SU-DHL-6 (cell line): ENCODE measurements around the gene DCXR.

ENCODE experiments used
- H2AFZ ChIP-seq: fragments of 200-600 bp; sonication (generic); 2 replicates; pipeline ENCODE4 v1.6.1; 2014; ENCODE audit warnings: low read depth, mild to moderate bottlenecking, moderate library complexity, mixed read lengths, antibody characterized with exemption, low read length; ENCODE audit not compliant: severe bottlenecking
- H3F3A ChIP-seq: fragments of 200-600 bp; shearing (Covaris generic); 2 replicates; pipeline ENCODE4 v1.6.0; 2016; ENCODE audit warnings: antibody characterized with exemption, mild to moderate bottlenecking; ENCODE audit not compliant: insufficient read depth
- H3K27ac ChIP-seq: fragments of 200-600 bp; sonication (generic); 2 replicates; pipeline ENCODE4 v1.5.1; 2016; ENCODE audit warnings: low read depth, mild to moderate bottlenecking, low read length, moderate library complexity, mixed read lengths
- H3K27me3 ChIP-seq: fragments of 200-600 bp; sonication (generic), shearing (Covaris generic); 2 replicates; pipeline ENCODE4 v1.6.0; 2014; ENCODE audit warnings: mild to moderate bottlenecking, low read length
- H3K36me3 ChIP-seq: fragments of 200-600 bp; sonication (generic); 2 replicates; pipeline ENCODE4 v1.6.1; 2014; ENCODE audit warnings: mild to moderate bottlenecking, low read length, mixed read lengths
- H3K4me2 ChIP-seq: fragments of 300-600, 200-600 bp; shearing (Covaris generic), sonication (generic); 2 replicates; pipeline ENCODE4 v1.6.0; 2014; ENCODE audit warnings: low read length, low read depth, mild to moderate bottlenecking; ENCODE audit not compliant: poor library complexity, severe bottlenecking
- H3K4me3 ChIP-seq: fragments of 200-600 bp; sonication (generic); 2 replicates; pipeline ENCODE4 v1.5.1; 2014; ENCODE audit warnings: antibody characterized with exemption, low read length, mild to moderate bottlenecking, mixed read lengths; ENCODE audit not compliant: insufficient read depth, poor library complexity, severe bottlenecking
- H3K79me2 ChIP-seq: fragments of 200-600 bp; sonication (generic); 2 replicates; pipeline ENCODE4 v1.6.1; 2014; ENCODE audit warnings: mild to moderate bottlenecking, low read length, moderate library complexity; ENCODE audit not compliant: insufficient read depth
- H3K9ac ChIP-seq: fragments of 200-600 bp; sonication (generic); 2 replicates; pipeline ENCODE4 v1.7.0; 2014; ENCODE audit warnings: mild to moderate bottlenecking, low read length
- H3K9me2 ChIP-seq: fragments of 200-600 bp; sonication (generic); replicated peaks from 2 replicates; pipeline ENCODE4 v1.6.1; 2014; ENCODE audit warnings: low read length; ENCODE audit not compliant: insufficient read depth
- H3K9me3 ChIP-seq: fragments of 200-600 bp; sonication (generic); 2 replicates; pipeline ENCODE4 v1.6.1; 2014; ENCODE audit warnings: low read length, mixed read lengths; ENCODE audit not compliant: insufficient read depth
- H4K20me1 ChIP-seq: fragments of 200-600 bp; sonication (generic); 2 replicates; pipeline ENCODE4 v1.6.1; 2014; ENCODE audit warnings: low read depth, mild to moderate bottlenecking, antibody characterized with exemption, low read length, moderate library complexity, mixed read lengths
- EZH2phosphoT487 ChIP-seq: fragments of 200-600 bp; sonication (generic), shearing (Covaris generic); conservative IDR thresholded peaks from 2 replicates; pipeline ENCODE4 v1.6.1; 2018; ENCODE audit warnings: mild to moderate bottlenecking, antibody characterized with exemption, low read length, moderate library complexity, mixed read lengths
- TF ChIP-seq, protein P1 (sequence below): fragments of 200-600 bp; sonication (generic); IDR thresholded peaks from one replicate; pipeline ENCODE4 v1.5.1; 2017; ENCODE audit warnings: antibody characterized with exemption, mild to moderate bottlenecking, low read length, moderate library complexity; ENCODE audit not compliant: insufficient read depth, poor library complexity, severe bottlenecking

The DCXR gene

DNA sequence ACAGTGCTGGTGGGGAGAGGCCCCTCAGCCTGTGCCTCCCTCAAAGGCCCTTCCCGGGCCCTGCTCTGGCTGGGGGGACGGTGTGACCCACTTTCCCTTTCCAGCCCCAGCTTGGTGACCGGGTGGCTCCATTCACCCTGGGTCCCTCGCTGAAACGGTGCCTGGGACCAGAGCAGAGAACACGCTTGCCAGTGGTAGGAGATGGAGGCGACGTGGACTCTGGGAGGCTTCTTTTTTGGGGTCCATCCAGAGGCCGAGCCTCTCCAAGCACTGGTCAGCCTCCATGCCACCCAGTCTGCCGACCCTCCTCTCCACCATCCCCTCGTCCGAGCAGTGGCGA lies 22.6 kb downstream of the DCXR start:
- no peak for TF ChIP-seq EZH2phosphoT487
- TF ChIP-seq, protein P1, sequence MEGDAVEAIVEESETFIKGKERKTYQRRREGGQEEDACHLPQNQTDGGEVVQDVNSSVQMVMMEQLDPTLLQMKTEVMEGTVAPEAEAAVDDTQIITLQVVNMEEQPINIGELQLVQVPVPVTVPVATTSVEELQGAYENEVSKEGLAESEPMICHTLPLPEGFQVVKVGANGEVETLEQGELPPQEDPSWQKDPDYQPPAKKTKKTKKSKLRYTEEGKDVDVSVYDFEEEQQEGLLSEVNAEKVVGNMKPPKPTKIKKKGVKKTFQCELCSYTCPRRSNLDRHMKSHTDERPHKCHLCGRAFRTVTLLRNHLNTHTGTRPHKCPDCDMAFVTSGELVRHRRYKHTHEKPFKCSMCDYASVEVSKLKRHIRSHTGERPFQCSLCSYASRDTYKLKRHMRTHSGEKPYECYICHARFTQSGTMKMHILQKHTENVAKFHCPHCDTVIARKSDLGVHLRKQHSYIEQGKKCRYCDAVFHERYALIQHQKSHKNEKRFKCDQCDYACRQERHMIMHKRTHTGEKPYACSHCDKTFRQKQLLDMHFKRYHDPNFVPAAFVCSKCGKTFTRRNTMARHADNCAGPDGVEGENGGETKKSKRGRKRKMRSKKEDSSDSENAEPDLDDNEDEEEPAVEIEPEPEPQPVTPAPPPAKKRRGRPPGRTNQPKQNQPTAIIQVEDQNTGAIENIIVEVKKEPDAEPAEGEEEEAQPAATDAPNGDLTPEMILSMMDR: no peak
- Histone ChIP-seq H3K4me3 (no peak overlapping the region), H2AFZ (no peak overlapping the region), H3F3A (no peaks in the 10 kb centered on the region), H4K20me1 (no peaks in the 10 kb centered on the region), H3K27ac (no peak overlapping the region), H3K4me2 (no peak overlapping the region), H3K9me3 (no peaks in the 10 kb centered on the region), H3K27me3 (no peaks in the 10 kb centered on the region), H3K9ac (no peak overlapping the region), H3K9me2 (no peaks in the 10 kb centered on the region), H3K79me2 (no peaks in the 10 kb centered on the region), H3K36me3 (no peaks in the 10 kb centered on the region)

DNA sequence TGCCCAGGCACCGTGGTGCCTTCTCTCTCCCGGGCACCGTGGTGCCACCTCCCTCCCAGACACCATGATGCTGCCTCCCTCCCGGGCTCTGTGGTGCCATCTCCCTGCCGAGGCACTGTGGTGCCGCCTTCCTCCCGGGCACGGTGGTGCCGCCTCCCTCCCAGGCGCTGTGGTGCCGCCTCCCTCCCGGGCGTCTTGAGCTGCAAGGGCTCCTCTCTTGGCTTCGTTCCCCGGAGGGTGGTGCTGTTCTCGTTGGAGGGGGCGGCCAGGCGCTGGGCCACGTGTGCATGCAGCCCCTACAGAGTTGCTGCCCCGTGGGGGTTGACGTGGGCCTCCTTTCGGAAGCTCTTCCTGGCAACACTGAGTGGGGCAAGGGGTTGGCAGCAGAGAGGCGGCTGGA lies 23.1 kb downstream of the DCXR start:
- Histone ChIP-seq H3K9me3 (no peaks in the 10 kb centered on the region), H2AFZ (no peak overlapping the region), H3K4me2 (no peak overlapping the region), H3K27me3 (no peaks in the 10 kb centered on the region), H3K9ac (no peak overlapping the region), H3K79me2 (no peaks in the 10 kb centered on the region), H3K36me3 (no peaks in the 10 kb centered on the region), H3F3A (no peaks in the 10 kb centered on the region), H3K27ac (no peak overlapping the region), H3K9me2 (no peaks in the 10 kb centered on the region), H4K20me1 (no peaks in the 10 kb centered on the region), H3K4me3 (no peak overlapping the region)
- TF ChIP-seq, protein P1: no peak
- TF ChIP-seq EZH2phosphoT487: no peak

DNA sequence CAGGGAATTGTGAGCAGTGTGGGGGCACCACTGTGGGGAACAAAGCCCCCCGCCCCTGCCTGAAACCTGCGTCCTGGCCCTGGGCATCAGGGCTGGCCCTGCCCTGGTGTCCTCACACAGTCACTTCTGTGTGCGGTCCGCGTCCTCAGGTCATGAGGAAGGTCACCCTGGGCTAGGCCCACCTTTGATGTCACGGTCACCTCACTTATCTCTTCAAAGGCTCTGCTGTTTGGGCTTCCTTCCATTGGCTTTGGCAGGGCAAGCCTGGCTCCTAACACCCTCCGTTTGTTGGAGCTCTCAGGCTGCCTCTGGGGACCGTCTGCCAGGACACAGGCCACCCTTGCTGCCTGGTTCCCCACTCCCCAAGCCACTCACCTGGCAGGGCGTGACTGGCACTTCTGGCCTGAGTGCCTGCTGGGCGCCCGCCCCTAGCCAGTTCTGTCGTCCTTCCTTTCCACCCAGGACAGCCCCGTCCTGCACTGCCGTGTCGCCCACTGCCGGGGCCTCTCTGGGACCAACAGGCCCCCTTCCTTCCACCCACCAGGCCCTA lies 23.6 kb downstream of the DCXR start:
- H3K9ac ChIP-seq: no peak overlapping the region
- no peaks in the 10 kb centered on the region for H3K36me3 ChIP-seq
- TF ChIP-seq, protein P1: no peak
- TF ChIP-seq EZH2phosphoT487: no peak
- H3K79me2 ChIP-seq: no peaks in the 10 kb centered on the region
- no peak overlapping the region for H2AFZ ChIP-seq
- H3K4me3 ChIP-seq: no peak overlapping the region
- no peaks in the 10 kb centered on the region for H3F3A ChIP-seq
- no peaks in the 10 kb centered on the region for H3K27me3 ChIP-seq
- no peaks in the 10 kb centered on the region for H3K9me2 ChIP-seq
- H3K27ac ChIP-seq: no peak overlapping the region
- no peaks in the 10 kb centered on the region for H3K9me3 ChIP-seq
- no peaks in the 10 kb centered on the region for H4K20me1 ChIP-seq
- H3K4me2 ChIP-seq: no peak overlapping the region
